Midbrain (tissue), 1 donor: ENCODE data around the gene GPR89A.
A peak's percentile ranks its signal among the peaks of the same experiment; 100 is the strongest.
"Not testable (repeated sequence)": the region's sequence is repeated elsewhere in the genome, so short reads cannot be mapped to it uniquely, and the experiment has no call there.

Experiments
- DNase-seq: peaks from one replicate; lab custom pipeline; 2025; lab: John Stamatoyannopoulos, UW

GPR89A gene

DNA sequence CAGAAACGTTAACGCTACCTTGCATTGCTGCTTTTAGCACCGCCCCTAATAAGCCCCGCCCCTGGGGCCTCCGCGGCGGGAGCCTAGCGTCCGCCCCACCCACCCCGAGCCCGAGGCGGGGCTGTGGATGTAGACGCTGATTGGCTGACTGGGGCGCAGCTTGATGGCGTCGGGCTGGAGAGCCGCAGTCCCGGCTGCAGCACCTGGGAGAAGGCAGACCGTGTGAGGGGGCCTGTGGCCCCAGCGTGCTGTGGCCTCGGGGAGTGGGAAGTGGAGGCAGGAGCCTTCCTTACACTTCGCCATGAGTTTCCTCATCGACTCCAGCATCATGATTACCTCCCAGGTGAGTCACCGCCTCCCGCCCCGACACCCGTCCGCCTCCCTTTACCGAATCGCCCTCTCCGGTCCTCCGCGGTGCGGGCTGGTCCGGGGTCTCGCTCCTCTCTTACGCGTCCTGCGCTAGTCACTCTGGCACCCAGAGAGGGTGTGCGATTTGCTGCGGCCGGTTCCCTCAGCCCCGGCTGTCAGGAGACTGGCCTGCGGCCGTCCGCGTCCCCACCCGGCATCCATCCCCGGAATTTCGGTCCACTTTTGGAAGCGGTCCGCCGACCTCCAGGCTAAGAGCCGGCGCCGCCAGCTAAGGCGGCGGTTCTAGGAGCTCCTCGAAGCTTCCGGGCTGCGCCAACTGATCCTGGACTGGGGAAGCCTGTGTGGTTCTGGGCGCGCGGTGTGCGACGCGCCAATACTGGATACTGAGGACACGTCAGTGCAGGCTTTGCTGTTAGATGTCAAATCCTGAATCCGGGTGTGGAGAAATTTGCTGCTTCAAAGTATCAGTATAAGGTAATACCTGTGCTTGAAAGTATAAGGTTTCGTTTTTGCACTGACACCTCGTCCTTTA is at the start of gene GPR89A:
TSS of gene GPR89A (plus strand) at position 156 of the 901 bp plus-strand sequence. CDS start at position 302, 146 bp downstream.
- DNase-seq, result peak; percentile 94

GRCh38 chr1:145586820-145587219 is 21.0 kb upstream of the GPR89A start:
- DNase-seq, result not testable (repeated sequence)

GRCh38 chr1:145590806-145591205 is 17.0 kb upstream of the GPR89A start:
- DNase-seq, result not testable (repeated sequence)

GRCh38 chr1:145592347-145592746 is 15.4 kb upstream of the GPR89A start:
- DNase-seq, result not testable (repeated sequence)

DNA sequence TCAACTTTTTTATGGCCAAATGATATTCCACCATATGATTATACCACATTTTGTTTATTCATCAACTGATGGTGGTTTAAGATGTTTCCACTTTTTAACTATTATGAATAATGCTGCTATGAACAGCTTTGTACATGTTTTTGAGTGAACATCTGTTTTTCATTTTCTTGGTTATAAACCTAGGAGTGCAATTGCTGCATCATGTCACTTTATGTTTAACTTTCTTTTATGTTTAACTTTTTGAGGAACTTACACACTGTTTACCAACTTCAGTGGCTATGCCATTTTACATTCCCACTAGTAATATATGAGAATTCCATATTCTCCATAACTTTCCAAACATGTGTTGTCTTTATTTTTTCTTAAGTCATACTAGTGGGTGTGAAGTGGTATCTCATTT is 12.4 kb upstream of the GPR89A start:
- not testable (repeated sequence) for DNase-seq

GRCh38 chr1:145596236-145596635 is 11.6 kb upstream of the GPR89A start:
- not testable (repeated sequence) for DNase-seq

GRCh38 chr1:145599426-145599825 is 8.4 kb upstream of the GPR89A start:
- peak; percentile 0 for DNase-seq

- DNase-seq, result no peak
Measured at GRCh38 chr1:145601593-145601992, 6.2 kb upstream of the GPR89A start.

DNA sequence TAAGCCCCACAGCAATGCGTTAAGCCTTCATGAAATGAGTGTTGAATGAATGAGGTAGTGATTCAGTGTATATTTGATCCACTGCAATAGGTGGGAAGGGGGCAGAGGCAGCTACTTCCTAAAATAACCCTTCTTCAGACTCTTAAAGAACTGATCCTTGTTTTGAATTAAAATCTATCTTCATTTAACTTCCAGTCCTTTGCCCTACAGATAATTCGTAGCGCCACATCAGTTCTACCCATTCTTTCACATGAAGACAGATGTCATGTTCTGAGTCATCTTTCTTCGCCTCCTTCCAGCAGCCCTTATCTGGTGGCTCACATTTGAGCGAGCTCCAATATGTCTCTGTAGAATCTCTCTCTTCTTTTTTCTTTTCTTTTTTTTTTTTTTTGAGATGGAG is 948 bp upstream of the GPR89A start:
- DNase-seq, result not testable (repeated sequence)

DNA sequence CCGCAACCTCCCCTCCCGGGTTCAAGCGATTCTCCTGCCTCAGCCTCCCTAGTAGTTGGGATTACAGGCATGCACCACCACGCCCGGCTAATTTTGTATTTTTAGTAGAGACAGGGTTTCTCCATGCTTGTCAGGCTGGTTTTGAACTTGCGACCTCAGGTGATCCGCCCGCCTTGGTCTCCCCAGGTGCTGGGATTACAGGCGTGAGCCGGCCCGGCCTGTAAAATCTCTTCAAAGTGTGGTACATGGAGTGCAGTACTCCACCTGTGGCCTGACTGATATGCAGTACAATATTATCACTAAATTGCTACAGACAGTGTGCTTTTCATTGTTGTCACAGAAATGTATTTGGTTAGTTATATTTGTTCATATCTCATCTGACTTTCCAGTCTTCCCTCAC is 499 bp upstream of the GPR89A start:
- not testable (repeated sequence) for DNase-seq

DNA sequence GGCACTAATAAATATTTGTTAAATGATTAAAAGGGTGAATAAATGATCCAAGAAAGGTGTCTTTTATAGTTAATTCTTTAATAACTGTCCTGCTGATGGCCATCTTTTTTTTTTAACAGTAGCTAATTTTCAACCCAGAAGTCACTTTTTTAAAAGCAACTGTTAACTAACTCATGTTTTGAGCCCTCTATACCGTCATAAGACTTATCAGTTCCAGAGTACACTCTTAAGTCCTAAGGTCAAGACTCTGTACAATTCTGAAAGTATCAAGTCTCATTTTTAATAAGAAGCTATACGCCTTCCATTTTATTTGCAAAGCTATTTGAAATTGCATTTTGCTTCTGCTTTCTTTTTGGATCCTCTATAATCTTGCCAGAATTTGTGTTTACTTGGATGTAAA is 3.0 kb downstream of the GPR89A start:
- DNase-seq, result not testable (repeated sequence)

DNA sequence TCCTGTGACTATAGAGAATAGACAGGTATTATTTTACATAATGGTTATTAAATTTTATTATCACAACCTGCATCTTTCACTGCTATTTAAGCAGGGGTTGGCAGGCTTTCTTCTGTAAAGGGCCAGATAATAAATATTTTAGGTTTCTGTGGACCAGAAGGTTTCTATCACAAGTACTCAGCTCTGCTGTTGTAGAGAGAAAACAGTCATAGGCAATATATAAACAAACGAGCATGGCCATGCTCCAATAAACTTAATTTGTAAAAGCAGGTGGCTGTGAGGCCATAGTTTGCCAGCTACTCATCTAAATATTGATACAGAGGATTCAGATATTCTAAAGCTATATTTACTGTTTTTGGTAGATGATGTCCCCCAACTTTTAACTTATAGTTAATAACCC is 12.3 kb downstream of the GPR89A start:
- not testable (repeated sequence) for DNase-seq

GRCh38 chr1:145622177-145622576 is 14.4 kb downstream of the GPR89A start:
- DNase-seq, result not testable (repeated sequence)

- DNase-seq, result not testable (repeated sequence)
Measured at GRCh38 chr1:145636237-145636636, 28.4 kb downstream of the GPR89A start.

- DNase-seq, result not testable (repeated sequence)
Measured at GRCh38 chr1:145641886-145642285, 34.1 kb downstream of the GPR89A start.

GRCh38 chr1:145643990-145644389 is 36.2 kb downstream of the GPR89A start:
- DNase-seq, result not testable (repeated sequence)

DNA sequence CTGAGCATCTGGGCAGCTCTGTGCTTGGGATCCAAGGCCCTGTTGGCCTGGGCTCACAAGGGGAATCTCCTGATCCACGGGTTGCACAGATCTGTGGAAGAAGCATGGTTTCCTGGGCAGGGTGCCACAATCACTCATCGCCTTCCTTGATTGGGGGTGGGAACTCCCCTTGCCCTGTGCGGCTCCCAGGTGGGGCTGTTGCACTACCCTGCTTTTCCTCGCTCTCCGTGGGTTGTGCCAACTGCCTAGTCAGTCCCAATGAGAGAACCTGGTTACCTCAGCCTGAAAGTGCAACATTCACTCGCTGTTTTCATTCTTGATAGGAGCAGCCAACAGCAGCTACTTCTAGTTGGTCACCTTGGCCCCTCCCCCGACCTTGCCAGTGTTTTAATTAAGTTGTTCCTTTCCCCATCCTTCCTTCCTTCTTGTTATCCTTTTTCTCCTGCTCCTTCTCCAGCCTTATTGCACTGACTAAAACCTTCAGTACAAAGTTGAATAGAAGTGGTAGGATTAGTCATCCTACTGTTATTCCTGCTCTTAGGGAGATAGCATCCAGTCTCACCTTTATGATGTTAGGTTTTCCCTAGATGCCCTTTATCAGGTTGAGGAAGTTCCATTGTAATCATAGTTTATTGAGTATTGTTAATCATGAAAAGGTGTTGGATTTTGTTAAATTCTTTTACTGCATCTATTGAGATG is 48.6 kb downstream of the GPR89A start:
- not testable (repeated sequence) for DNase-seq

DNA sequence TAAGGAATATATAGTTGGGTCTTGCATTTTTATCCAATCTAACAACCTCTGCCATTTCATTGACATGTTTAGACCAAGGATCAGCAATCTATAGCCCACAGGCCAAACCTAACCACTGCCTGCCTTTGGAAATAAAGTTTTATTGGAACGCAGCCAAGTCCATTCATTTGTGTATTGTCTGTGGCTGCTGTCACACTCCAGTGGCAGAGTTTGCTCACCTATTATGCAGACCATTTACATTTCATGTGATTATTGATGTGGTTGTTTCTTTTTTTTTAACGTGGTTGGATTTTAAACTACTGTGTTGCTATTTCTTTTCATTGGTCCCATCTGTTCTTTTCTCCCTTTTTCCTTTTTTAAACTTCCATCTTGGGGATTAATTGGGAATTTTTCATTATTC is 54.7 kb downstream of the GPR89A start:
- not testable (repeated sequence) for DNase-seq

DNA sequence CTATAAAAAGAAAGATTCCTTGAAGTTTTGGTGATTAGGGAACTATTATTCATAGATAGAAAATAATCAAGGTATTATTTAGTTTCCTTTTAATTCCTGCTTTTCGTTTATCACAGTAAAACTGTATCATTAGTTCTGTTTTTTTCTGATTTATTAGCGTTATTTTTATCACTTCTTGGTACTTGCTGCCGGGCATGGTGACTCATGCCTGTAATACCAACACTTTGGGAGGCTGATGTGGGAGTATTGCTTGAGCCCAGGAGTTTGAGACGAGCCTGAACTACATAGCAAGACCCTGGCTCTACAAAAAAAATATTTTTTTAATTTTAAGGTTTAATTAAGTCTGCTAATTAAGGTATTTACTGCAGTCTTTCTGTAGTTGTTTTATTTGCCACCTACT is 57.2 kb downstream of the GPR89A start:
- not testable (repeated sequence) for DNase-seq

- DNase-seq, result not testable (repeated sequence)
Measured at GRCh38 chr1:145670995-145671745, 63.4 kb downstream of the GPR89A start.

- DNase-seq, result not testable (repeated sequence)
Measured at GRCh38 chr1:145673217-145673616, 65.4 kb downstream of the GPR89A start.

DNA sequence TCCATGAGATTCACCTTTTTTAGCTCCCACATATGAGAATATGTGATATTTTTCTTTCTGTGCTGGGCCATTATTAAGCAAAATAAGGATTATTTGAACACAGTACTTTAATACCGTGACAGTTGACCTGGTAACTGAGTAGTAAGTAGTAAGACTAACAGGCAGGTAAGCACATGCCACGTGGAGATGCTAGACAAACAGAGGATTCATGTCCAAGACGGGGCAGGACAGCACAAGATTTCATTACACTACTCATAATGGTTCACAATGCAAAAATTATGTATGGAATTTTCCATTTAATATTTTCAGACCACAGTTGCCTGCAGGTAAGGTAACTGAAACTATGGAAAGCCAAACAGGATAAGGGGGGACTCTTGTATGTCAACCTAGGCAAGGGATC is 77.1 kb downstream of the GPR89A start:
- DNase-seq, result not testable (repeated sequence)
